ENCODE results near the gene MARCKSL1.

DNA sequence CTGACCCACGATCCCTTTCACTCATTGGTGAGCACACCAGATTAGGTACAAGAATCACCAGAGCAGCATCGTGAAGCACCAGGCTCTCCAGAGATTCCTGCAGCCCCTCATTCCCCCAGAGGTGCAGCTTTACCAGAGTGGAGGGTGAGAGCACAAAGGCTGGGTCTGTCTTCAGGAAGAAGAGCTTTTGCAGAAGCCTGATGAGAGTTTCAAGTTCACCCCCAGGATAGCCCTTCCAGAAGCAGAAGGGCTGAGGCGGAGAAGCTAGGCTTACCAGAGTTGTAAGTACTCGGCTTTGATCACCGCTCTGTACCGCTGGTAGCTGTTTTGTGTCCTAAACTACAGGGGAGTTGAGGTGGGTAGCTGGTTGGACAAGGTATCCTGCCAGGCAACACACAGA lies 29.4 kb upstream of the MARCKSL1 start:
- TF ChIP-seq, protein P1, sequence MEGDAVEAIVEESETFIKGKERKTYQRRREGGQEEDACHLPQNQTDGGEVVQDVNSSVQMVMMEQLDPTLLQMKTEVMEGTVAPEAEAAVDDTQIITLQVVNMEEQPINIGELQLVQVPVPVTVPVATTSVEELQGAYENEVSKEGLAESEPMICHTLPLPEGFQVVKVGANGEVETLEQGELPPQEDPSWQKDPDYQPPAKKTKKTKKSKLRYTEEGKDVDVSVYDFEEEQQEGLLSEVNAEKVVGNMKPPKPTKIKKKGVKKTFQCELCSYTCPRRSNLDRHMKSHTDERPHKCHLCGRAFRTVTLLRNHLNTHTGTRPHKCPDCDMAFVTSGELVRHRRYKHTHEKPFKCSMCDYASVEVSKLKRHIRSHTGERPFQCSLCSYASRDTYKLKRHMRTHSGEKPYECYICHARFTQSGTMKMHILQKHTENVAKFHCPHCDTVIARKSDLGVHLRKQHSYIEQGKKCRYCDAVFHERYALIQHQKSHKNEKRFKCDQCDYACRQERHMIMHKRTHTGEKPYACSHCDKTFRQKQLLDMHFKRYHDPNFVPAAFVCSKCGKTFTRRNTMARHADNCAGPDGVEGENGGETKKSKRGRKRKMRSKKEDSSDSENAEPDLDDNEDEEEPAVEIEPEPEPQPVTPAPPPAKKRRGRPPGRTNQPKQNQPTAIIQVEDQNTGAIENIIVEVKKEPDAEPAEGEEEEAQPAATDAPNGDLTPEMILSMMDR (conservative IDR thresholded peaks at IDR 0.05), result no peak
- TF ChIP-seq EZH2 (IDR thresholded peaks at IDR 0.05; ENCODE audit: low read depth), result no peak

Measured in PC-9 (cell line).